NCI-H2227 treated with DMSO at 0.1 percent for 48 hours (cell line): ENCODE data around the gene CUX1.

ENCODE experiments used
- DNase-seq: peaks from one replicate; lab custom pipeline; 2025; lab: John Stamatoyannopoulos, UW

Gene CUX1

GRCh38 chr7:102185796-102186195 is 368.4 kb downstream of the CUX1 start:
- DNase-seq = no peak

GRCh38 chr7:102186306-102186705 is 368.9 kb downstream of the CUX1 start:
- DNase-seq = no peak

DNA sequence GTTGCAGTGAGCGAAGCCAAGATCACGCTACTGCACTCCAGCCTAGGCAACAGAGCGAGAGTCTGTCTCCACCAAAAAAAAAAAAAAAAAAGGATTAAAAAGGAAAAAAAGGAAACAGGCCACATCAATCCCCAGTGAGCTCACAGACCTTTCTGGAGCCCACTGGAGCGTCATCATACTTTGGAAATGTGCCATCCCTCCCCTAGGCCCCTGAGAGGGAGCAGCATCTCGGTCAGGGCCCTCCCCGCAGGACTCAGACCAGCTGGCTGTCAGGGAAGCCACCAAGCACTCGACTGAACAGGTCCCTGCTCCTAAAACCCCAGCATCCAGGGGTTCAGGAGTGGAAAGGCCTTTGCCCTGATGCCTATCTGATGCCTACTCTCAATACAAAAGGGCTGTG is 371.3 kb downstream of the CUX1 start:
- no peak for DNase-seq

DNA sequence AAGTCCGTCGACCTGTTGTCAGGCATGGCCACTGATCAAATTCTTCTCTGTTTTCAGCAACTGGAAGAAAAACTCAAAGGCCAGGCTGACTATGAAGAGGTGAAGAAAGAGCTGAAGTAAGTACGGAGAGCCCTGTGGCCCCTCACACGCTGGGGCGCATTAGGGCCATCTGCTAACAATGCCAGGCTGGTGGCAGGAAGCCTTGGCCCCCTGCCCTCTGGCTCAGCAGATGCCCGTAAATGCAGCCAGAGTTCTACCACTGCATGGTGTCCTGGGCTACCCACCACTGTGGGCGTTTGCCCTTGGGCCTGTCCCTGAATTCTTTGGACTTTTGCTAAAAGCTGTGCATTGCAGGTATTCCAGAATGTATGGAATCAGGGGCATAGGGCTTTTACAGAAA is 372.3 kb downstream of the CUX1 start:
- DNase-seq = no peak

- DNase-seq = no peak
Observed at GRCh38 chr7:102190776-102191350, 373.4 kb downstream of the CUX1 start.

DNA sequence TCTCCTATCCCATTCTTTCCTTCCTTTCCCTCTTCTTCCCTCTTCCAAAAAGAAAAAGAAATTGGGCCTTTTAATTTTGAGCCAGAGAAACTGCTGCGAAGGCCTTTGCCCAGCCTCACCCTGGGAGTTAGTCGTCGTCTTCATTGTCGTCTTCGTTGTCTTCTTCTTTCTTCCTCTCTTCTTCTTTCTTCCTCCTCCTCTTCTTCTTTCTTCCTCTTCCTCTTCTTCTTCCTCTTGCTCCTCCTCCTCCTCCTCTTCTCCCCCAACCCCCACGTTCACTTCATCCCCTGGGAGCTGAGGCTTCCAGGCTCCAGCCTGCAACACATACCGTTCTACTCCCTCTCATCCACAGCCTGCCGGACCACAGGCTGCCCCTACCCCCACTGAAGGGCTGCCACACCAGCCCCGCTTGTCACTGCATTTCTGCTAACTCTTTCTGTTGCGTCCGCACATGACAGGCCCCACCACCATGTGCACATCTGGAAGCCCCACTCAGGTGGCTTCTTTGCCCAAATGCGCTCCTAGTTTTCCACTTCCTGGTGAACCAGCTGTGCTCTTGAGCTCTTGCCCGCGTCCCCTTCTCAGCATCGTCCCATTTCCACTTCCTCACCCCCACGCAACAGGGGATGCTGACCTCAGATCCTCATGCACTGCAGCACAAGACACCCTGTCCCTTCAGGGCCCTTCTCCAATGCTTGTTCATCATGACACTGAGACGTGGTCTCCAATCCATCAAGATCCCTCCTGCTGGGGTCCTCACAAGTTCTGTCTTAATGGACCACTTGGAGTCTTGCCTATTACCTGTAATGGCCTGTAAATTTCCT is 374.3 kb downstream of the CUX1 start:
- DNase-seq = no peak

DNA sequence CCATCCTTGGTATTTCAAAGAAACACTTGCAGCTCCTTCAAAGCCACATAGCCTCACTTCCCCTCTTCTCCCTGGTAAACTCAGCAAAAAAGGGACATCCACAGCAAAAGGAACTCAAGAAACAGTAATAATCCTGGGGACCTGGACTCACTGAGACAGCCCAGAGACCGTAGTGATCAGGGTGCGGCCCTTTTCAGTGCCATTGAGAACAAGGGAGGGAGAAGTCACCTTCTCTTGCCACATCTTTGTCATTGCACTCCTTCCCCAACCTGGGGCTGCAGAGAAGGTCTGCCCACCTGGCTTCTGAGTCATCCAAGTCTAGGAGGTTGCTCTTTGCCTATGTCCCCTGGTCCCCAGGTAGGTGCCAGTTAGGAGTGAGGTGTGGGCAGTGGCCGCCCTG is 375.4 kb downstream of the CUX1 start:
- DNase-seq = no peak

DNA sequence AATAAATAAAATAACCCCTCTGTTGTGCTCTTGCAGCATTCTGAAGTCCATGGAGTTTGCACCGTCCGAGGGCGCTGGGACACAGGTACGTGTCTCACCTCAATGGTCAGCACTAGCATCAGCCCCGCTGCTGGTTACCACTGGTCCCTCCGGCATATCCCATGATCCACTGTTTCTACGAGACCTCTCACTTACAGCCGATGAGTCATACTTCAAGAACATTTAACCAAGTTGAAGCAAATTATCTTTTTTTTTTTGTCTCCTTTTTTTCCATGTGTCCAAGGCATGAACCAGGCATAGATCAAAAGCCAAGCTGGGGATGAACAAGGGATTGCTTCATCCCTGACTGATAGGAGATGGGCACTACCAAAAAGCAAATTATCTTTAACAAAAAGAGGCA is 376.4 kb downstream of the CUX1 start:
- DNase-seq = no peak

DNA sequence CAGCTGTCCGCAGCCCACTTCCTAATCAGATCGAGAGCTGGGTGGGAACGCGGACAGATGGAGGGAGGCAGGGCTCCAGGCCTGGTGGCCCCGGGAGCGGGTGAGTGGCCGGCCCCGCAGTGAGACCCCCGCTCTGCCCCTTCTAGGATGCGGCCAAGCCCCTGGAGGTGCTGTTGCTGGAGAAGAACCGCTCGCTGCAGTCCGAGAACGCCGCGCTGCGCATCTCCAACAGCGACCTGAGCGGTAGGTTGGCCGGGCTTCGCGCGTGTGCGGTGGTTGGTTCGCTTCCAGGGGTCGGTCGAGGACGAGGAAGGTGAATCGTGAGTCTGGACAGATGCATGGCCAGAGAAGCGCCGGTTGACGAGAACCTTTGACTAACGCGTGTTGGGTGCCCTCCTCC is 377.9 kb downstream of the CUX1 start:
- DNase-seq = no peak

DNA sequence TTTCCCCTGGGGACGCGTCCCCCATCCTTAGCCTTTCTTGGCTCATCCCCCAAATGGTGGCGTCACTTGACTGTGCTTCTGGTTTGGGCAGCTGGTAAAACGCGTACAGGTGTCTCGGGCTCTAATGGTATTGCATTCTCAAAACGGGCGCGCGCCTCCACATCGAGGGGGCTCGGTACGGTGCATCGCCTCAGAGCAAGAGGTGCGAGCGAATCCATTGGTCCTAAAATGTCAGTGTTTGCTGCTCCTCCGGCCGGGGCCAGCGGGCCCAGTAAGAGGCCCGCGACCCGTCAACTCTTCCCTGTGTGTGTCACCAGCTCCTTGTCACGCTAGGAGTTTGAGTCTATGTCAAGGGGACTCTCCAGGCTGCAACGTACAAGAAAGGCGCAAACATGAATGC is 378.6 kb downstream of the CUX1 start:
- no peak for DNase-seq

GRCh38 chr7:102197161-102197560 is 379.7 kb downstream of the CUX1 start:
- no peak for DNase-seq

DNA sequence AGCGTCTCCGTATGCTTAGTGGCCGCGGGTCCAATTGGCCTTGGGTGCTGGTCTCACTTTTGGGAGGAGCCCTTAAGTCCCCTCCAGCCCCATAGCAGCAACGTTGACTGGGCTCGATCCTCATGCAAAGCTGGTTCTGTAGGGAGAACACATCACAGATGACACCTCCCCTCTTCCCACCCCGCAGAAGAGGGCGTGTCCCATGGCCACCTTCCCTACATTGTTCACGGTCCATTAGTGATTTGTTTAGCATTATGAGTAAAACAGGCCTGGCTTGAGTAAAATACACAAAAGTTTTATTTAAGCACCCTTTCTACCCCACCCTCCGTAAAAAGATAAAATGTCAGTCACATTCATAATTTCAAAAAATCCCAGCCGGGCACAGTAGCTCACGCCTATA is 380.2 kb downstream of the CUX1 start:
- DNase-seq = no peak

DNA sequence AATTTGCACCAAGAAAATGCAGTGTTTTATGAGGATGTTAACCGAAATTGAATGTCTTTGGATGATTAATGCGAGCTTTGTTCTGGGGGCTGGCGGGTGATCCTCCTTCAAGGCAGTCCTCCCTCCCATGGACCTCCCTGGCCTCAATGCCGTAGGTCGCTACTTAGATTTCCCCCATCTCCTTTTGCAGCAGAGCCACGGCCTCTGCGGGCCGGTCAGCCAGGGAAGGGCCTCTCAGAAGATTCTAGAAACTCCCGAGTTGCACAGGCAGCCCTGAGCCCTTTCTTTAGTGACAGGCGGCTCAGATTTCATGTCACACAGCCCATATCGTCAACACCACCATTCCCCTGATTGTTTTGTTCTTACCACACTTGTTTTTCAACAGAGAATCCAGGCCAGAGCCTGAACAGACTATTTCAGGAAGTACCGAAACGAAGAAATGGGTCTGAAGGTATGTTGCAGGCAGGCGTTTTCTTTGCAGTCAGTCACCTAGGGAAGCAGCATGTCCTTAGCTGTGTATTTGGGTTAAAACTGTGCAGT is 381.1 kb downstream of the CUX1 start:
- no peak for DNase-seq

DNA sequence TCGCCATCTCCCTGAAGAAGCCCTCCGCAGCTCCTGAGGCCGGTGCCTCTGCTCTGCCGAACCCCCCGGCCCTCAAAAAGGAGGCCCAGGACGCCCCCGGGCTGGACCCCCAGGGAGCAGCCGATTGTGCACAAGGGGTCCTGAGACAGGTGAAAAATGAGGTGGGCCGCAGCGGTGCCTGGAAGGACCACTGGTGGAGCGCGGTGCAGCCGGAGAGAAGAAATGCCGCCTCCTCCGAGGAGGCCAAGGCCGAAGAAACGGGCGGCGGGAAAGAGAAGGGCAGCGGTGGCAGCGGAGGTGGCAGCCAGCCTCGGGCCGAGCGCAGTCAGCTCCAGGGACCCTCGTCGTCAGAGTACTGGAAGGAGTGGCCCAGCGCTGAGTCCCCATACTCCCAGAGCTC is 384.1 kb downstream of the CUX1 start:
- DNase-seq = no peak

DNA sequence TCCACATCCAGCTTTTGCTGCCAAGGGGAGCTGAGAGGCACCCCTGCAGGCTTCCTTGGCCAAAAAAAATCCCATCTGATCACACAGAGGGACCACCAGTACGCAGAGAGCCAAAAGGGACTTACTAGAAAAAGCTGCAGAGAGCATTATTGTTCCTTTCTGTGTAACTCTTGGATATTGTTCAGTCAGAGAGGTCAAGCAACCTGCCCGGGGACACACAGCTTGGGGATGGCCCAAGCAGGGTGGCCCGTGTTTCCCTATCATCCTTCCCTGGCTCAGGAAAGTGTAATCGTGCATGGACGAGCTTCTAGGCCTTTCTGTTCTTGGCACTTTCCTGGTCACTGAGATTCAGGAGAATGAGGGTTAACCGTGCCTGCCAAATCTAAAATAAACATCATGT is 385.1 kb downstream of the CUX1 start:
- no peak for DNase-seq

- DNase-seq = no peak
Observed at GRCh38 chr7:102203218-102203617, 385.8 kb downstream of the CUX1 start.

GRCh38 chr7:102204212-102204611 is 386.8 kb downstream of the CUX1 start:
- no peak for DNase-seq

- DNase-seq = no peak
Observed at GRCh38 chr7:102205915-102206314, 388.5 kb downstream of the CUX1 start.

GRCh38 chr7:102208826-102209225 is 391.4 kb downstream of the CUX1 start:
- DNase-seq = peak; percentile 63

- no peak for DNase-seq
Observed at GRCh38 chr7:102210787-102211186, 393.4 kb downstream of the CUX1 start.

DNA sequence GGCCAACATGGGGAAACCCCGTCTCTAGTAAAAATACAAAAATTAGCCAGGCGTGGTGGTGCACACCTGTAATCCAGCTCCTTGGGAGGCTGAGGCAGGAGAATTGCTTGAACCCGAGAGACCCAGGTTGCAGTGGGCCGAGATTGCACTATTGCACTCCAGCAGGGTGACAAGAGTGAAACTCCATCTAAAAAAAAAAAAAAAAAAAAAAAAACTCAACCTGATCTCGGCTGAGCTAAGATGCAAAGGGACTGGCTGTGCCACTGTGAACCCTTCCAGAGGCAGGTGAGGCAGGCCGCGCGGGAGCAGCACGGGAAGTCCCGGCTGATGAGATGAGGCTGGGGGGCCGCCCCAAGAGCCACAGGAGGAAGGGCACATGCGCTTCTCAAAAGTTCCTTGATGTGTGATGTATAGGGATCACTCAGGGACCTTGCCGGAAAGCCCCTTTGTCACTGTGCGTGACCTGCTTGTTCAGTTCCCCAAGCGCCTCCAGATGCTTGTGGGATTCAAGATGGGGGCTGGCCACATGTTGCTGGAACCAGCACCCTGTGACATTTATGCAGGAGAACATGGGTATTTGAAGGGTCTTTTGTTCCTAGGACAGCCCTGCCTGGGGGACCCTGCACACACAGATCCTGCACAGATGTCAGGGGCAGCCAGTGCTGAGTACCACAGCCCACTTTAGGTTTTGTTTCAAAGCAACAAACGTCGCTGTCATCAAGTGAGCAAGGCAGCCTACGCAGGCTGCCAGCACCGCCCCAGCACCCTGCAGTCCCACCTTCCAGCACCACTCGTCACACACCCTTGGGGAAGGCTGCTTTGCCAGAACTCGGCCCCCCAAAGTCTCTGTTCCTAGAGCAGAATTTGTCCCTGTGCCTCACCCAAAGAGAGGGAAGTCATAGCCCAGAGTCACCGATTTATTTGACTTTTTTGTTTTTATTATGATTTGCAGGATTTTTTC is 394.4 kb downstream of the CUX1 start:
- no peak for DNase-seq

DNA sequence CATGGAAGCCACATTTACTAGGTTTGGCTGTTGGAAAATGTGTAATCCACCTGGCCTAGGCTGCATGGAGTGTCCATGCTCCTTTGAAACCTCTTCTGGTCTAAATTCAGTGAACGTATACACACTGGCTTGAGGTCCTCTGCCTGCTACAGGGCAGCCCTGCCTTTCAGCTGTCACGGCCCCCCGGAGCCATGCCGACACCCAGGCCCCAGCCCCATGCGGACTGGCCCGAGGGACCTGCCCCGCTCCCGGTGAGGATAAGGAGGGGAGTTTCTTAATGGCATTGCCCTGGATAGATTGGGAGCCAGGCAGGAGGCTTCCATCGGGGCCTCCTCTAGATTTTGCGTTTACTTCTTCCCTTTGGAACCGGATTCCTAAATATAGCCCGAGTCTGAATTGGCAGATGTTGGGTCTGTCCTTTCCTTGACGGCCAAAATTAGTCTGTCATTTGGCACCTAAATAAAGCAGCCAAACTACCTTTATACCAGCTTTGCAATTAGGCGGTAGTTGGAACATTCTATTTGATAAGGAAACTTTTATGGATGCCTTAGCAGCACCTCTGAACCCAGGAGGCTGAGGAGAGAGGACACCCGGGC is 397.1 kb downstream of the CUX1 start:
- no peak for DNase-seq
